Fibroblast of lung (primary cell): Measurements from ENCODE around the gene USP9Y. TPM values are rescaled to one million over a fixed set of nuclear protein-coding genes. Genes with fewer than 3 reads are reported as not detected.

Source experiments
- DNase-seq, 2 donors: peaks; one replicate each; pipeline versions ENCODE4 v3.0.0 to v3.0.0-alpha.2; 2010; ENCODE audit warnings: low read depth in 2 of 2
- H2AFZ ChIP-seq: 2 replicates; pipeline ENCODE4 v1.5.1; 2012; ENCODE audit warnings: low read length, control low read depth, inconsistent platforms
- H3K27ac ChIP-seq: 2 replicates; pipeline ENCODE4 v1.5.1; 2011; ENCODE audit warnings: low read length, control low read depth; ENCODE audit not compliant: insufficient read depth
- H3K27me3 ChIP-seq: 2 replicates; pipeline ENCODE4 v1.5.1; 2011; ENCODE audit warnings: mild to moderate bottlenecking, low read length; ENCODE audit not compliant: control insufficient read depth, insufficient read depth
- H3K36me3 ChIP-seq: 2 replicates; pipeline ENCODE4 v1.5.1; 2011; ENCODE audit warnings: low read length; ENCODE audit not compliant: control insufficient read depth, insufficient read depth
- H3K4me1 ChIP-seq: 2 replicates; pipeline ENCODE4 v1.5.1; 2011; ENCODE audit warnings: low read length; ENCODE audit not compliant: control insufficient read depth, insufficient read depth; ENCODE audit errors: extremely low read depth
- H3K4me2 ChIP-seq: 2 replicates; pipeline ENCODE4 v1.5.1; 2011; ENCODE audit warnings: low read length, control low read depth; ENCODE audit not compliant: insufficient read depth; ENCODE audit errors: extremely low read depth
- H3K4me3 ChIP-seq, 4 experiments: fragments of 200-600 bp in 1 of 4; sonication (generic) in 1 of 4; replicated peaks in 1 of 4; 2 replicates each; pipeline ENCODE4 v1.5.1; 2011 to 2016; ENCODE audit warnings: low read length in 4 of 4, low read depth in 3 of 4, mild to moderate bottlenecking in 3 of 4, control low read depth in 2 of 4, inconsistent platforms in 1 of 4, mixed read lengths in 1 of 4; ENCODE audit not compliant: insufficient read depth in 1 of 4; ENCODE audit errors: control extremely low read depth in 1 of 4
- H3K79me2 ChIP-seq: 2 replicates; pipeline ENCODE4 v1.5.1; 2012; ENCODE audit warnings: mild to moderate bottlenecking, low read length, inconsistent platforms; ENCODE audit not compliant: control insufficient read depth, insufficient read depth
- H3K9ac ChIP-seq: 2 replicates; pipeline ENCODE4 v1.5.1; 2011; ENCODE audit warnings: mild to moderate bottlenecking, low read length, control low read depth; ENCODE audit not compliant: insufficient read depth
- H3K9me3 ChIP-seq: 2 replicates; pipeline ENCODE4 v1.5.1; 2012; ENCODE audit warnings: low read depth, low read length; ENCODE audit not compliant: control insufficient read depth, insufficient read depth
- H4K20me1 ChIP-seq: 2 replicates; pipeline ENCODE4 v1.5.1; 2011; ENCODE audit warnings: low read length; ENCODE audit not compliant: control insufficient read depth, insufficient read depth; ENCODE audit errors: extremely low read depth
- EZH2 ChIP-seq: IDR thresholded peaks from 2 replicates; pipeline ENCODE4 v1.5.1; 2012; ENCODE audit warnings: low read length, control low read depth, mild to moderate bottlenecking; ENCODE audit errors: missing control alignments
- polyA plus RNA-seq, 2 donors: library from polyadenylated mRNA; depleted of rRNA in 1 of 2; stranded (reverse) in 1 of 2; unstranded in 1 of 2; fragments of >200 nt; gene quantifications; 2 replicates each; pipeline ENCODE4 v1.2.1, GENCODE V29; 2011 to 2012; ENCODE audit warnings: missing spikeins in 1 of 2
- total RNA-seq: library from RNA; depleted of rRNA; stranded (reverse); fragments of >200 nt; gene quantifications from 2 replicates; pipeline ENCODE4 v1.2.1, GENCODE V29; 2014
- TF ChIP-seq, protein P1 (sequence below), 2 donors: IDR thresholded peaks in 1 of 2; conservative IDR thresholded peaks in 1 of 2; 1 replicate in 1 of 2; 2 replicates in 1 of 2; pipeline ENCODE4 v1.5.1; 2011 to 2012; ENCODE audit warnings: low read length in 2 of 2, control low read depth in 1 of 2, inconsistent platforms in 1 of 2, low read depth in 1 of 2, mild to moderate bottlenecking in 1 of 2

The USP9Y gene
- total and polyA plus RNA-seq, 2 donors (not counting 1 experiment from before 2014, with no cell fraction given), result 39.6 TPM; not detected in 1

DNA sequence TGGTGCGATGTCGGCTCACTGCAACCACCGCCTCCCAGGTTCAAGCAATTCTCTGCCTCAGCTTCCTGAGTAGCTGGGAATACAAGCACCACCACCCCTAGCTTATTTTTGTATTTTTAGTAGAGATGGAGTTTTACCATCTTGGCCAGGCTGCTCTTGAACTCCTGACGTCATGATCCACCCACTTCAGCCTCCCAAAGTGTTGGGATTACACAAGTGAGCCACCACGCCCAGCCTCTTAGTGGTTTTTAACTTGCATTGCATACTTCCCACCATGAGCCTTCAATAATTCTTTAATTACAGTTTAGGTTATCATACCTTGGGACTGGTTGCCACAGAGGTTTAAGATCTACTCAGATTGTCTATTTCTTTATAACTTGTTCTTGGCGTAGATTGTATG is 14.3 kb downstream of the USP9Y start:
- TF ChIP-seq, protein P1, sequence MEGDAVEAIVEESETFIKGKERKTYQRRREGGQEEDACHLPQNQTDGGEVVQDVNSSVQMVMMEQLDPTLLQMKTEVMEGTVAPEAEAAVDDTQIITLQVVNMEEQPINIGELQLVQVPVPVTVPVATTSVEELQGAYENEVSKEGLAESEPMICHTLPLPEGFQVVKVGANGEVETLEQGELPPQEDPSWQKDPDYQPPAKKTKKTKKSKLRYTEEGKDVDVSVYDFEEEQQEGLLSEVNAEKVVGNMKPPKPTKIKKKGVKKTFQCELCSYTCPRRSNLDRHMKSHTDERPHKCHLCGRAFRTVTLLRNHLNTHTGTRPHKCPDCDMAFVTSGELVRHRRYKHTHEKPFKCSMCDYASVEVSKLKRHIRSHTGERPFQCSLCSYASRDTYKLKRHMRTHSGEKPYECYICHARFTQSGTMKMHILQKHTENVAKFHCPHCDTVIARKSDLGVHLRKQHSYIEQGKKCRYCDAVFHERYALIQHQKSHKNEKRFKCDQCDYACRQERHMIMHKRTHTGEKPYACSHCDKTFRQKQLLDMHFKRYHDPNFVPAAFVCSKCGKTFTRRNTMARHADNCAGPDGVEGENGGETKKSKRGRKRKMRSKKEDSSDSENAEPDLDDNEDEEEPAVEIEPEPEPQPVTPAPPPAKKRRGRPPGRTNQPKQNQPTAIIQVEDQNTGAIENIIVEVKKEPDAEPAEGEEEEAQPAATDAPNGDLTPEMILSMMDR (conservative IDR thresholded peaks at IDR 0.05 in 1 of 2, IDR thresholded peaks at IDR 0.05 in 1 of 2; ENCODE audit: low read depth in 1 of 2, low read length in 2 of 2), result no peak
- no peak for TF ChIP-seq EZH2
- no peak for DNase-seq

DNA sequence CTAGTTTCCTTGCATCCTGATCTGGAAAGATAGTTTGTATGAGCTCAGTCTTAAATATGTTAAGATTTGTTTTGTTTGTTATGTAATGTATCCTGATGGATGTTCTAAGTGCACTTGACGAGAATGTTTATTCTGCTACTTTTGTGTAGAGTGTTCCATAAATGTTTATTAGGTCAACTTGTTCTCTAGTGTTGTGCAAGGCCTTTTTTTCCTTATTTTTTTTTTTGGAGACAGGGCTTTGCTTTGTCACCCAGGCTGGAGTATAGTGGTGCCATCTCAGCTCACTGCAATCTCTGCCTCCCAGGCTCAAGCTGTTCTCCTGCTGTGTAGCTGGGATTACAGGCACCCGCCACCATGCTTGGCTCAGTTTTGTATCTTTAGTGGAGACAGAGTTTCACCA is 28.7 kb downstream of the USP9Y start:
- no peaks in the 10 kb centered on the region for H3K27me3 ChIP-seq
- no peaks in the 10 kb centered on the region for H3K4me1 ChIP-seq
- H3K9ac ChIP-seq, result no peak overlapping the region
- H3K4me3 ChIP-seq, result no peak overlapping the region
- DNase-seq, result peak in 1 of 2 donors; percentile 14
- no peak overlapping the region for H2AFZ ChIP-seq
- no peaks in the 10 kb centered on the region for H3K79me2 ChIP-seq
- no peaks in the 10 kb centered on the region for H3K9me3 ChIP-seq
- H3K27ac ChIP-seq, result no peak overlapping the region
- TF ChIP-seq, protein P1 (conservative IDR thresholded peaks at IDR 0.05 in 1 of 2, IDR thresholded peaks at IDR 0.05 in 1 of 2; ENCODE audit: low read depth in 1 of 2, low read length in 2 of 2), result no peak
- no peak for TF ChIP-seq EZH2
- H3K36me3 ChIP-seq, result no peaks in the 10 kb centered on the region
- H4K20me1 ChIP-seq, result no peaks in the 10 kb centered on the region
- H3K4me2 ChIP-seq, result no peak overlapping the region

More for the DNA sequence above, 14.3 kb downstream of the USP9Y start:
- Histone ChIP-seq H3K27me3 (no peaks in the 10 kb centered on the region), H3K4me2 (no peak overlapping the region), H3K36me3 (no peaks in the 10 kb centered on the region), H3K4me3 (no peak overlapping the region), H3K27ac (no peak overlapping the region), H3K9ac (no peak overlapping the region), H2AFZ (no peak overlapping the region), H3K79me2 (no peaks in the 10 kb centered on the region), H3K9me3 (no peaks in the 10 kb centered on the region), H3K4me1 (no peaks in the 10 kb centered on the region), H4K20me1 (no peaks in the 10 kb centered on the region)

DNA sequence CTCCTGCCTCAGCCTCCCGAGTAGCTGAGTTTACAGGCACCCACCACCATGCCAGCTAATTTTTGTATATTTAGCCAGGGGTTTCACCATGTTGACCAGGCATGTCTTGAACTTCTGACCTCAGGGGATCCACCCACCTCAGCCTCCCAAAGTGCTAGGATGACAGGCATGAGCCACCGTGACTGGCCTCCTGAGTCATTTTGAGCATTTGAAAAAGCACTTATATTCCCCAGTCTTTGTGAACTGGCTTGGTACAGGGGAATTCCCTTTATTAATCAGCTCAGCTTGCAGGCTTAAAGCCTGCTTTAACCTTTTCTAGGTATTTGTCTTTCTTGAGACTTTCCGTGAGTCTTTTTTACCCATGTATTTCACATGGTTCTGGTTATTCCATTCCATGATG is 32.6 kb downstream of the USP9Y start:
- Histone ChIP-seq H3K9me3 (no peaks in the 10 kb centered on the region), H3K27ac (no peak overlapping the region)

More for the DNA sequence above, 32.6 kb downstream of the USP9Y start:
- Histone ChIP-seq H3K36me3 (no peaks in the 10 kb centered on the region), H3K79me2 (no peaks in the 10 kb centered on the region), H2AFZ (no peak overlapping the region), H3K4me2 (no peak overlapping the region), H4K20me1 (no peaks in the 10 kb centered on the region), H3K9ac (no peak overlapping the region), H3K4me3 (no peak overlapping the region), H3K27me3 (no peaks in the 10 kb centered on the region), H3K4me1 (no peaks in the 10 kb centered on the region)
- TF ChIP-seq, protein P1 (conservative IDR thresholded peaks at IDR 0.05 in 1 of 2, IDR thresholded peaks at IDR 0.05 in 1 of 2; ENCODE audit: low read depth in 1 of 2, low read length in 2 of 2), result no peak
- no peak for TF ChIP-seq EZH2
- no peak for DNase-seq
